Natural killer cell (primary cell): ENCODE results near the gene PSME4. TPM values are rescaled to one million over a fixed set of nuclear protein-coding genes. Genes with fewer than 3 reads are reported as not detected.

Experiments used
- ATAC-seq, 3 donors: fragments of 150-1000 bp in 2 of 3; fragments of 200-7000 bp in 1 of 3; cut with Tn5 transposase; 1 replicate in 1 of 3; 2 replicates in 2 of 3; pipeline ENCODE4 v1.10.0; 2021; ENCODE audit warnings: mild to moderate bottlenecking in 2 of 3, moderate library complexity in 2 of 3
- DNase-seq, 2 donors: peaks; one replicate each; pipeline versions ENCODE4 v3.0.0 to v3.0.0-alpha.2; 2013 to 2021; ENCODE audit warnings: mixed read lengths in 1 of 2
- H3K27ac ChIP-seq: one replicate; pipeline ENCODE4 v1.5.1; 2013; ENCODE audit warnings: mild to moderate bottlenecking, low read length
- H3K27me3 ChIP-seq: one replicate; pipeline ENCODE4 v1.6.1; 2013; ENCODE audit warnings: low read length; ENCODE audit not compliant: control insufficient read depth, insufficient read depth
- H3K36me3 ChIP-seq: one replicate; pipeline ENCODE4 v1.6.1; 2013; ENCODE audit warnings: low read length; ENCODE audit not compliant: control insufficient read depth, insufficient read depth
- H3K4me1 ChIP-seq: one replicate; pipeline ENCODE4 v1.6.1; 2013; ENCODE audit warnings: low read length; ENCODE audit not compliant: control insufficient read depth, insufficient read depth
- H3K4me3 ChIP-seq: one replicate; pipeline ENCODE4 v1.5.1; 2013; ENCODE audit warnings: low read length
- H3K9me3 ChIP-seq: one replicate; pipeline ENCODE4 v1.6.1; 2013; ENCODE audit warnings: low read length; ENCODE audit not compliant: control insufficient read depth, insufficient read depth
- H3K27ac Mint-ChIP-seq, 2 donors: one replicate each; pipeline ENCODE4 v1.8.0; 2022; ENCODE audit warnings: mild to moderate bottlenecking in 2 of 2, mixed read lengths in 2 of 2, moderate library complexity in 1 of 2
- H3K27me3 Mint-ChIP-seq, 2 donors: one replicate each; pipeline ENCODE4 v1.8.0; 2022; ENCODE audit warnings: low read depth in 2 of 2, mixed read lengths in 2 of 2
- H3K36me3 Mint-ChIP-seq: one replicate; pipeline ENCODE4 v1.8.0; 2022; ENCODE audit warnings: mixed read lengths
- H3K4me1 Mint-ChIP-seq, 2 donors: one replicate each; pipeline ENCODE4 v1.8.0; 2022; ENCODE audit warnings: mixed read lengths in 2 of 2
- H3K4me3 Mint-ChIP-seq: one replicate; pipeline ENCODE4 v1.8.0; 2022; ENCODE audit warnings: mild to moderate bottlenecking, moderate library complexity, mixed read lengths
- H3K9me3 Mint-ChIP-seq, 2 donors: one replicate each; pipeline ENCODE4 v1.8.0; 2022; ENCODE audit warnings: mixed read lengths in 2 of 2
- WGBS: methylation state at CpG from one replicate; pipeline ENCODE4 v1.1.7; 2013; ENCODE audit warnings: missing lambda C conversion rate; ENCODE audit not compliant: insufficient coverage; 5-methylcytosine and 5-hydroxymethylcytosine counted together
- intact Hi-C: fragments of 100-400 bp; cut with micrococcal nuclease; formaldehyde crosslinking; loops from one replicate; pipeline ENCODE4 v1.14.2; 2022
- total RNA-seq, 4 donors: library from RNA; stranded (reverse); fragments of 120-200 nt in 1 of 4; gene quantifications; one replicate each; pipeline versions ENCODE4 v1.2.3 to v1.2.4, GENCODE V29; 2013 to 2022
- TF ChIP-seq, protein P1 (sequence below): fragments of 200-600 bp; IDR thresholded peaks from one replicate; pipeline ENCODE4 v1.8.0; 2022; ENCODE audit warnings: antibody characterized with exemption

Gene PSME4
- total RNA-seq, 3 donors from 2014 or later (not counting 1 experiment from before 2014, with no cell fraction given), result 140 to 149 (median 141) TPM

DNA sequence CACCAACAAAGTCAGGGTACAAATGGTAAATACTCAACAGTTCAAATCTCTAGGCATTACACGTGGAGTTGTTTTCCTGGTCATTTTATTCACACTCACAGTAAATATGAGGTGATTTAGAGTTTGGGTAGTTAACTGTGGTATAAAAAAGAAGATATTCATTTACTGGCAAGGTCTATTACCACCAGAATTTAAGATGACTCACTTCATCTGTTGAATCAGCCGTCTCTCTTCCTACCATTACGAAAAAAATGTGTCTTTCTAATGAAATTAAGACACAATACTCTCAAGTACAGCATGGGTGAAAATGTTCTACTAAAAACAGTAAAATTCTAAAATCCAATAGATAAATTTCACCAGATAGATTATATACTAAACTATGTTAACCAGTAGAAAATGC, 90.0 kb downstream of the PSME4 start:
- H3K27me3 Mint-ChIP-seq, result no peaks in the 10 kb centered on the region
- peaks cover 30% of the 10 kb centered on the region for H3K36me3 Mint-ChIP-seq
- no peak for DNase-seq
- no peak overlapping the region for H3K27ac ChIP-seq
- no peaks in the 10 kb centered on the region for H3K9me3 Mint-ChIP-seq
- H3K4me3 ChIP-seq, result no peak overlapping the region
- no peak overlapping the region for H3K4me3 Mint-ChIP-seq
- peaks cover 0 to 15% of the 10 kb centered on the region in 2 donors for H3K4me1 Mint-ChIP-seq
- H3K4me1 ChIP-seq, result no peaks in the 10 kb centered on the region
- intact Hi-C loops, result no loop called here
- H3K27me3 ChIP-seq, result no peaks in the 10 kb centered on the region
- ATAC-seq, result no peak
- WGBS, result no CpG with 5 or more reads among the region's 3 CpGs
- H3K36me3 ChIP-seq, result peaks cover 61% of the 10 kb centered on the region
- TF ChIP-seq, protein P1, sequence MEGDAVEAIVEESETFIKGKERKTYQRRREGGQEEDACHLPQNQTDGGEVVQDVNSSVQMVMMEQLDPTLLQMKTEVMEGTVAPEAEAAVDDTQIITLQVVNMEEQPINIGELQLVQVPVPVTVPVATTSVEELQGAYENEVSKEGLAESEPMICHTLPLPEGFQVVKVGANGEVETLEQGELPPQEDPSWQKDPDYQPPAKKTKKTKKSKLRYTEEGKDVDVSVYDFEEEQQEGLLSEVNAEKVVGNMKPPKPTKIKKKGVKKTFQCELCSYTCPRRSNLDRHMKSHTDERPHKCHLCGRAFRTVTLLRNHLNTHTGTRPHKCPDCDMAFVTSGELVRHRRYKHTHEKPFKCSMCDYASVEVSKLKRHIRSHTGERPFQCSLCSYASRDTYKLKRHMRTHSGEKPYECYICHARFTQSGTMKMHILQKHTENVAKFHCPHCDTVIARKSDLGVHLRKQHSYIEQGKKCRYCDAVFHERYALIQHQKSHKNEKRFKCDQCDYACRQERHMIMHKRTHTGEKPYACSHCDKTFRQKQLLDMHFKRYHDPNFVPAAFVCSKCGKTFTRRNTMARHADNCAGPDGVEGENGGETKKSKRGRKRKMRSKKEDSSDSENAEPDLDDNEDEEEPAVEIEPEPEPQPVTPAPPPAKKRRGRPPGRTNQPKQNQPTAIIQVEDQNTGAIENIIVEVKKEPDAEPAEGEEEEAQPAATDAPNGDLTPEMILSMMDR, result no peak
- no peak overlapping the region for H3K27ac Mint-ChIP-seq
- H3K9me3 ChIP-seq, result no peaks in the 10 kb centered on the region

DNA sequence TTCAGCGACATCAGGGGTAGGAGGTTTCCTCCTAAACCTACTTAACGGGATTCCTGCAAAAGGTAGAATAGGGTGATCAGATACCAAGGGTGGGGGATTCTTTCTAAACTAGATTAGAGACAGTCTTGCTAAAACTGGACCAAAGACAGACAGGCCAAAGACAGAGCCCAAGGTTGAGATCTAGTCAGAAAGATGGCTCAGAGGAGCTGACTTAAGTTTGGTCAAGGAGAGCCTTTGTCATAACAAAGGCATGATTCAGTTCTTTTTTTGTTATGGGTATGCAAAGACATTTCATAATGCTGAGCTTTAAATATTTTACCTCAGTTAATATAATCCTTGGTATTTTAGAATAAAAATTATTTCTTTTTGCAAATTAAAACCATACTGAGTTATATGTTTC, 93.2 kb downstream of the PSME4 start:
- ATAC-seq, result no peak
- Histone ChIP-seq H3K4me1 (no peaks in the 10 kb centered on the region), H3K9me3 (no peaks in the 10 kb centered on the region), H3K36me3 (peaks cover 57% of the 10 kb centered on the region), H3K4me3 (no peak overlapping the region), H3K27ac (no peak overlapping the region), H3K27me3 (no peaks in the 10 kb centered on the region)
- H3K9me3 Mint-ChIP-seq, result no peaks in the 10 kb centered on the region
- peaks cover 16% of the 10 kb centered on the region for H3K36me3 Mint-ChIP-seq
- no peak overlapping the region for H3K27ac Mint-ChIP-seq
- H3K27me3 Mint-ChIP-seq, result no peaks in the 10 kb centered on the region
- DNase-seq, result no peak
- H3K4me3 Mint-ChIP-seq, result no peak overlapping the region
- TF ChIP-seq, protein P1, result no peak
- peaks cover 0 to 6% of the 10 kb centered on the region in 2 donors for H3K4me1 Mint-ChIP-seq
- intact Hi-C loops, result no loop called here
- 86% methylated on average over 2 of the region's 2 CpGs for WGBS

DNA sequence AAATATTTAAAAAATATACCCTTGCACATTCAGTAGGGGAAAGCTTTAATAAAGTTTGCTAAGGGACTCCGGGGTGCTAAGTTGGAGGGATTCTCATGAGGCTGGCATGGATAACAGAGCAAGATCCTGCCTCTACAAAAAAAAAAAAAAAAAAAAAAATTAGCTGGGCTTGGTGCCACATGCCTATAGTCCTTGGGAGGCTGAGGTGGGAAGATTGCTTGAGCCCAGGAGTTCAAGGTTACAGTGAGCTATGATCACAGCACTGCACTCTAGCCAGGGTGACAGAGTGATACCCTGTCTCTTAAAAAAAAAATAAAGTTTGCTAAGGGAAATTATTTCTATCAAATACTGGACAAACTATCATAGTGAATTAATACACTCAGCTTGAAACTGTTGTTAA, 93.7 kb downstream of the PSME4 start:
- Histone ChIP-seq H3K4me1 (no peaks in the 10 kb centered on the region), H3K36me3 (peaks cover 57% of the 10 kb centered on the region), H3K9me3 (no peaks in the 10 kb centered on the region), H3K27ac (no peak overlapping the region), H3K4me3 (no peak overlapping the region), H3K27me3 (no peaks in the 10 kb centered on the region)
- H3K36me3 Mint-ChIP-seq, result peaks cover 16% of the 10 kb centered on the region
- ATAC-seq (no peak), DNase-seq (no peak)
- intact Hi-C loops, result no loop called here
- peaks cover 0 to 6% of the 10 kb centered on the region in 2 donors for H3K4me1 Mint-ChIP-seq
- TF ChIP-seq, protein P1, result no peak
- H3K4me3 Mint-ChIP-seq, result no peak overlapping the region
- H3K27ac Mint-ChIP-seq, result no peak overlapping the region
- no CpG with 5 or more reads among the region's 1 CpG for WGBS
- no peaks in the 10 kb centered on the region for H3K9me3 Mint-ChIP-seq
- H3K27me3 Mint-ChIP-seq, result no peaks in the 10 kb centered on the region

DNA sequence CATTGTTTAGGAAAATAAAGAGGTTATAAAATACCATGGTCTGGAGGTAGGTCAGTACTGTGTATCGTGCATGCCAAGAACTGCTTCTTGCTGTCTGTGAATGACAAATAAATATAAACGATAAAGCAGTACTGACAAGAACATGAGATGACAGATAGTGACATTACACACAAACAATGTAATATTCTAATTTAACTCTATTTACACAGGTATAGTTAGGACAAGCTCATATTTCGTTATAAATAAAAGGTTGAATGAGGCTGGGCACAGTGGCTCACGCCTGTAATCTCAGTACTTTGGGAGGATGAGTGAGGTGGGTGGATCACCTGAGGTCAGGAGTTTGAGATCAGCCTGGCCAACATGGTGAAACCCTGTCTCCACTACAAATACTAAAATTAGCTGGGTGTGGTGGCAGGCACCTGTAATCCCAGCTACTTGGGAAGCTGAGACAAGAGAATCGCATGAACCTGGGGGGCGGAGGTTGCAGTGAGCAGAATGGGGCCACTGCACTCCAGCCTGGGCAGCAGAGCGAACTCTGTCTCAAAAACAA, 96.3 kb downstream of the PSME4 start:
- DNase-seq (no peak), ATAC-seq (no peak)
- Histone ChIP-seq H3K27me3 (no peaks in the 10 kb centered on the region), H3K4me3 (no peak overlapping the region), H3K9me3 (no peaks in the 10 kb centered on the region), H3K4me1 (no peaks in the 10 kb centered on the region), H3K36me3 (peaks cover 46% of the 10 kb centered on the region), H3K27ac (no peak overlapping the region)
- Mint-ChIP-seq H3K9me3 (no peaks in the 10 kb centered on the region), H3K4me3 (no peak overlapping the region), H3K27ac (peak overlapping the region in 1 of 2 donors; percentile 30), H3K36me3 (peaks cover 14% of the 10 kb centered on the region), H3K4me1 (peaks cover 0 to 6% of the 10 kb centered on the region in 2 donors), H3K27me3 (no peaks in the 10 kb centered on the region)
- TF ChIP-seq, protein P1, result no peak
- intact Hi-C loops, result no loop called here
- 98% methylated on average over 6 of the region's 7 CpGs for WGBS
